Naive thymus-derived CD4-positive, alpha-beta T cell (primary cell): ENCODE data around the gene SYTL4. TPM values are rescaled to one million over a fixed set of nuclear protein-coding genes. Genes with fewer than 3 reads are reported as not detected.

Source experiments
- ATAC-seq: fragments of 150-1000 bp; cut with Tn5 transposase; 2 replicates; pipeline ENCODE4 v1.10.0; 2021; ENCODE audit warnings: mild to moderate bottlenecking, moderate library complexity
- CTCF ChIA-PET: fragments of 350-600 bp; sonication (Branson Sonifier 250); formaldehyde crosslinking; loops from one replicate; lab custom pipeline; 2021; ENCODE audit warnings: antibody characterized with exemption; lab: Charles Lee
- POLR2A ChIA-PET: fragments of 350-600 bp; sonication (Branson Sonifier 250); formaldehyde crosslinking; loops from one replicate; lab custom pipeline; 2021; ENCODE audit warnings: antibody characterized with exemption, inconsistent platforms; lab: Charles Lee
- DNase-seq, 9 donors: peaks; one replicate each; pipeline versions ENCODE4 v3.0.0 to v3.0.0-alpha.2; 2020 to 2022; ENCODE audit warnings: mixed read lengths in 1 of 9
- H3K27ac ChIP-seq: one replicate; pipeline ENCODE4 v1.7.0; 2013; ENCODE audit warnings: mild to moderate bottlenecking, low read depth, low read length, moderate library complexity
- H3K27me3 ChIP-seq, 2 donors: one replicate each; pipeline ENCODE4 v1.7.0; 2013; ENCODE audit warnings: low read length in 2 of 2, mild to moderate bottlenecking in 2 of 2, moderate library complexity in 2 of 2; ENCODE audit not compliant: control insufficient read depth in 2 of 2, insufficient read depth in 2 of 2
- H3K36me3 ChIP-seq, 3 experiments: 1 replicate in 2 of 3; 2 replicates in 1 of 3; pipeline ENCODE4 v1.7.0; 2013; ENCODE audit warnings: low read length in 3 of 3, mild to moderate bottlenecking in 3 of 3, moderate library complexity in 1 of 3; ENCODE audit not compliant: insufficient read depth in 3 of 3, control insufficient read depth in 2 of 3
- H3K4me1 ChIP-seq, 2 donors: one replicate each; pipeline ENCODE4 v1.7.0; 2013; ENCODE audit warnings: low read length in 2 of 2, mild to moderate bottlenecking in 2 of 2, moderate library complexity in 1 of 2; ENCODE audit not compliant: control insufficient read depth in 2 of 2, insufficient read depth in 2 of 2
- H3K4me3 ChIP-seq: 2 replicates; pipeline ENCODE4 v1.7.0; 2013; ENCODE audit warnings: mild to moderate bottlenecking, low read length
- H3K9me3 ChIP-seq, 3 experiments: 1 replicate in 2 of 3; 2 replicates in 1 of 3; pipeline ENCODE4 v1.7.0; 2013; ENCODE audit warnings: low read length in 3 of 3; ENCODE audit not compliant: control insufficient read depth in 2 of 3
- H3K27ac Mint-ChIP-seq, 9 donors: one replicate each; pipeline ENCODE4 v1.8.0; 2020 to 2022; ENCODE audit warnings: mixed read lengths in 9 of 9, mild to moderate bottlenecking in 8 of 9, moderate library complexity in 5 of 9, inconsistent platforms in 2 of 9
- H3K27me3 Mint-ChIP-seq, 5 donors: one replicate each; pipeline ENCODE4 v1.8.0; 2021 to 2022; ENCODE audit warnings: mixed read lengths in 5 of 5, mild to moderate bottlenecking in 1 of 5
- H3K36me3 Mint-ChIP-seq, 5 donors: one replicate each; pipeline ENCODE4 v1.8.0; 2020 to 2022; ENCODE audit warnings: mixed read lengths in 5 of 5, mild to moderate bottlenecking in 3 of 5, inconsistent platforms in 1 of 5
- H3K4me1 Mint-ChIP-seq, 7 donors: one replicate each; pipeline ENCODE4 v1.8.0; 2020 to 2022; ENCODE audit warnings: mixed read lengths in 7 of 7, mild to moderate bottlenecking in 3 of 7, inconsistent platforms in 1 of 7
- H3K4me3 Mint-ChIP-seq, 10 donors: one replicate each; pipeline ENCODE4 v1.8.0; 2020 to 2022; ENCODE audit warnings: mild to moderate bottlenecking in 10 of 10, mixed read lengths in 10 of 10, moderate library complexity in 6 of 10, inconsistent platforms in 2 of 10
- H3K9me3 Mint-ChIP-seq, 11 donors: one replicate each; pipeline ENCODE4 v1.8.0; 2020 to 2022; ENCODE audit warnings: mixed read lengths in 11 of 11, mild to moderate bottlenecking in 4 of 11, inconsistent platforms in 1 of 11, moderate library complexity in 1 of 11
- intact Hi-C, 2 donors: fragments of 100-400 bp; cut with micrococcal nuclease; formaldehyde crosslinking; loops; one replicate each; pipeline ENCODE4 v1.15.1; 2023
- polyA plus RNA-seq, 2 donors: library from polyadenylated mRNA; unstranded; fragments of 300-500 nt; fragmentation: Illumina TruSeq; gene quantifications; one replicate each; pipeline ENCODE4 v1.2.3, GENCODE V29; 2021
- total RNA-seq, 6 experiments: library from RNA in 5 of 6; stranded (reverse) in 5 of 6; gene quantifications; 1 replicate in 5 of 6; 2 replicates in 1 of 6; pipeline ENCODE4 v1.2.3 and lab custom pipeline; 2021 to 2026

The SYTL4 gene
- total and polyA plus RNA-seq, 7 experiments from 2014 or later = 0.39 TPM; not detected in 6

DNA sequence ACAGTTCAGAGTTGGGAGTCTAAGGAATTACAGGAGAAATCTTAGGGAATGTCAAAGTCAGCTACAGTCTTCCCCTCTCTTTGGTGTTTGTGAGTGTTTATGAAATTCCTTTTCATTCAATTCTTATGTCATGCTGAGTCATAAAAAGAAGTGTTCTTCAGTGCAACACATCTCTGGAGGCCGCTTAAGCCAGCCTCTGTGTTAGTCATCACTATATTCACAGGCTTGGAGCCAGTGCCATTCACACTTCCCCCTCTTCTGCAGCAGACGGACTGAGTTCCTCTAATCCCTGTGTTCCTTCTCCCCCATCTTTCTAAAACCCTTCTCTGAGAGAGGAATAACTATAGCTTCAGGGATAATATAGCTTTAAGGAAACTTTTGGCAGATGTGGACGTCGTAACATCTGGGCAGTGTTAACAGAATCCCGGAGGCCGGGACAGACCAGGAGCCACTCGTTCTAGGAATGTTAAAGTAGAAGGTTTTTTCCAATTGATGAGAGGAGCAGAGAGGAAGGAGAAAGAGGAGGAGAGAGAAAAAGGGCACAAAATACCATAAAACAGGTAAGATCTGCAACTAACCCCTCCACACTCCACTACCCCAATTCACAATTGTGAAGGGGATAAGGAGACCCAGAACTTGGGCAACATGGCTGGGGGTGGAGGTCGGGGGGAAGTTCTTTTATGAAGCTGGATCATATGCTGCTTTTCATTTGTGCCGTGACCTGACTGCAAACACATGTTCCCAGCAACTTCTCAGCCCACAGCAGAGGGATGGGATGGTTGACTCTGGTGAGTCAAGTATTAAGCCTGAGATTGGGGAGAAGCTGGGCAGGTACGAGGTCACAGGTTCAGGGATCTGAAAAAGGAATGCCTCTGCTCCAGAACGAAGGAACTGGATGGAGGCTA, 87.7 kb downstream of the SYTL4 start, which contains the start of gene SRPX2:
Gene SRPX2, plus strand, starts transcription at position 244 of the 905 bp plus-strand sequence. CDS start 2,124 bp downstream, outside the sequence.
- H3K36me3 Mint-ChIP-seq = no peaks in the 10 kb centered on the region
- H3K4me1 ChIP-seq = no peaks in the 10 kb centered on the region
- no peaks in the 10 kb centered on the region for H3K9me3 Mint-ChIP-seq
- ATAC-seq (no peak), DNase-seq (no peak)
- H3K9me3 ChIP-seq = no peaks in the 10 kb centered on the region
- ChIA-PET POLR2A (no interaction called here), CTCF (no interaction called here)
- no peak within 1 kb of the TSS for H3K4me3 Mint-ChIP-seq
- intact Hi-C loops = no loop called here
- peaks cover 0 to 2% (median 0%) of the 10 kb centered on the region in 7 donors for H3K4me1 Mint-ChIP-seq
- no peak within 1 kb of the TSS for H3K27ac Mint-ChIP-seq
- H3K4me3 ChIP-seq = no peak within 1 kb of the TSS
- no peak within 1 kb of the TSS for H3K27ac ChIP-seq
- no peaks in the 10 kb centered on the region for H3K36me3 ChIP-seq
- H3K27me3 Mint-ChIP-seq = peaks cover 9 to 26% (median 12%) of the 10 kb centered on the region in 5 donors
- H3K27me3 ChIP-seq = no peaks in the 10 kb centered on the region

DNA sequence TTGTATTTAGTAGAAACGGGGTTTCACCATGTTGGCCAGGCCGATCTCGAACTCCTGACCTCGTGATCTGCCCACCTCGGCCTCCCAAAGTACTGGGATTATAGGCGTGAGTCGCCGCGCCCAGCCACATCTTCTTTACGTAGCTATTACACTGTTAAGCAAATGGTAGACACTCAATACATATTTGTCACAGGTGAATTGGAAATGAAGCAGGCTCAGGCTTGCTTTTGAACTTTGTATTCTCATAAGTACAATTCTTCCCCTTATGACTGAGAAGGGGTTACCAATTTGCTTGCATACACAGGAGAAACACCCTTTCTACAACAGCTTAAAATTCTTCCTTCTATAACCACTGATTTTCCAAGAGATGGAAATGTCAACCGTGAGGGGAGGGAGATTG, 88.7 kb downstream of the SYTL4 start:
- Mint-ChIP-seq H3K36me3 (no peaks in the 10 kb centered on the region), H3K27ac (no peak overlapping the region), H3K9me3 (no peaks in the 10 kb centered on the region), H3K27me3 (peaks cover 9 to 29% (median 12%) of the 10 kb centered on the region in 5 donors), H3K4me3 (no peak overlapping the region), H3K4me1 (peaks cover 0 to 2% (median 0%) of the 10 kb centered on the region in 7 donors)
- no peaks in the 10 kb centered on the region for H3K4me1 ChIP-seq
- CTCF ChIA-PET = no interaction called here
- no peak overlapping the region for H3K4me3 ChIP-seq
- no peak for ATAC-seq
- POLR2A ChIA-PET = no interaction called here
- H3K27ac ChIP-seq = no peak overlapping the region
- intact Hi-C loops = no loop called here
- H3K36me3 ChIP-seq = no peaks in the 10 kb centered on the region
- DNase-seq = no peak
- H3K27me3 ChIP-seq = no peaks in the 10 kb centered on the region
- no peaks in the 10 kb centered on the region for H3K9me3 ChIP-seq

DNA sequence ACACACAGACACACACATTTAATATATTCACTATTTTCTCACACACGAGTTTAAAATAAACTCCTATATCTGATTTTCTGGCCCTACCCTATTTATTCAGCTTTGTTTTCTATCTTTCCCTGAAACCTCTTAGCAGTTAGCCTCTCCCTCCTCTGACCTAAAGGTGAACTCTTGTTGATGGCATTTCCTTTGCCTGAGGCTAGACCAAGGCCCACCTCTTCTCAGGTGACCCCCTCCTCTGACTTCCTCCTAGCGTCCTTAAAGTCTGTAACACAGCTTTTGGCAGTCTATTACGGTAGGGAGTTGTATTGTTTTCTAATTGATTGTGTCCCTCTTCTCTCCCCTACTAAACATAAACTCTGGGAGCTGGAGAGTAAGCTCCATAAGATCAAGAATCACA, 89.6 kb downstream of the SYTL4 start:
- Histone ChIP-seq H3K27ac (no peak overlapping the region), H3K4me3 (no peak overlapping the region), H3K4me1 (no peaks in the 10 kb centered on the region), H3K9me3 (no peaks in the 10 kb centered on the region), H3K36me3 (no peaks in the 10 kb centered on the region), H3K27me3 (no peaks in the 10 kb centered on the region)
- Mint-ChIP-seq H3K27me3 (peaks cover 10 to 29% (median 12%) of the 10 kb centered on the region in 5 donors), H3K4me1 (peaks cover 0 to 2% (median under 1%) of the 10 kb centered on the region in 7 donors), H3K9me3 (no peaks in the 10 kb centered on the region), H3K4me3 (no peak overlapping the region), H3K36me3 (no peaks in the 10 kb centered on the region), H3K27ac (no peak overlapping the region)
- intact Hi-C loops = no loop called here
- CTCF ChIA-PET = no interaction called here
- DNase-seq = no peak
- POLR2A ChIA-PET = no interaction called here
- no peak for ATAC-seq

DNA sequence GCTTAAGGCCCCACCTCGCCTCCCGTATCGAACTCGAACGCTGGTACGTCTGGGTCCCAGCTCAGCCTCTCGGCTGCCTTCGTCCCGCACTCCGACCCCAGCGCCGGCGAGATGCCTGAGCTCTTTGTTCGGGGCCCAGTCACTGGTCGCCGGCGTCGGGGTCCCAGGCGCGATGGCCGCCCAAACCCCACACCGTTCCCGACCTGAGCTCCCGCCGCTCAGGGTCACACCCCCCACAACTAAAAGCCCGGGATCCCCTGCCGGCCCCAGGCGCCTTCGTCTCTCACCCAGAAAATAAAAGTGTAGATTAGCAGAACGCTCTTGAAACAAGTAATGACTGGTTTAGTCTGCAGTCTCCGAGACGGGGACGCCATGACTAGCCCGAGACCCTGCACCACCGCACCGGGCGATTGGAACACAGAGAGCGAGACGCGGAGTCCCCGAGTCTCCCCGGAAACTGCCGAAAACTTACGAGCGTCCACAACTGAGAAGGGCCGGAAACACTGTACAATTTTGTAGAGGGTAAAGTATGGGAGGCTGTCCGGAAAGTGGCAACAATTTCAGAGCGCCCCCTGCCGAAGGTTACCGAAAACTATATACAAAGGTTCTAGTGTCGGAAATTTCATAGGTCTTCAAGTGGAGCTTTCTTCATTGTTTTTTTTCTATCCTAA, 95.5 kb downstream of the SYTL4 start, which contains the start of gene TSPAN6:
Gene TSPAN6, minus strand, starts transcription at position 486 of the 671 bp plus-strand sequence. Its CDS starts 112 bp downstream, at position 374.
- no peaks in the 10 kb centered on the region for H3K9me3 ChIP-seq
- intact Hi-C loops = loop anchor here (1.0 to 5.0 kb wide), 4 partner anchors 124 to 756 kb away; partner anchors contain the start of genes CSTF2 (in 1 of the 2), RPL36A (in 1 of the 2) and TIMM8A (in 1 of the 2)
- DNase-seq (peak; percentile 35 to 81 (median 68)), ATAC-seq (peak; percentile 99)
- H3K27ac ChIP-seq = peak within 1 kb of the TSS; percentile 63
- ChIA-PET POLR2A (interaction anchor here (0.5 to 0.6 kb wide), 2 partner anchors 10 to 47 kb away, joined by 3 to 4 read pairs; no protein-coding TSS in a partner anchor), CTCF (no interaction called here)
- peaks cover 0 to 3% (median 0%) of the 10 kb centered on the region in 11 donors for H3K9me3 Mint-ChIP-seq
- H3K4me1 ChIP-seq = no peaks in the 10 kb centered on the region
- no peaks in the 10 kb centered on the region for H3K36me3 ChIP-seq
- peaks cover 3 to 25% (median 10%) of the 10 kb centered on the region in 5 donors for H3K27me3 Mint-ChIP-seq
- H3K27me3 ChIP-seq = no peaks in the 10 kb centered on the region
- peak within 1 kb of the TSS; percentile 80 to 99 (median 92) for H3K4me3 Mint-ChIP-seq
- H3K36me3 Mint-ChIP-seq = no peaks in the 10 kb centered on the region
- peak within 1 kb of the TSS; percentile 50 for H3K4me3 ChIP-seq
- peaks cover 0 to 21% (median 15%) of the 10 kb centered on the region in 7 donors for H3K4me1 Mint-ChIP-seq
- H3K27ac Mint-ChIP-seq = peak within 1 kb of the TSS in 8 of 9 donors; percentile 50 to 94 (median 88)

DNA sequence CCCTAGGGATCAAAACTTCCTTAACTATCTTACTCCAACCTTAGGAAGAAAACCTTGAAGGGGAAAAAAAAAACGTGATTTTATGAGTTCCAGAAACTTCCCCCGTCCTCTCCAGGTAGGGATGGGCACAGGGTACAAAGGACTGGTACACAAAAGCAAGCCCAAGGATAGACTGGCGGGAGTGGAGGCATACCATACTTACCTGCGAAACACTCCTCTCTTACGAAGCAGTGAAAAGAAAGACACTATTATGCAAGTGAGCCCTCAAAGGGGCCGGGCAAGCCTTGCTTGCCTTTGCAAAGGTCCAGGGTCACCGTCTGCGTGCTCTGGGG, 96.0 kb downstream of the SYTL4 start:
- DNase-seq (peak in 1 of 9 donors; percentile 1), ATAC-seq (no peak)
- no peaks in the 10 kb centered on the region for H3K27me3 ChIP-seq
- intact Hi-C loops = loop anchor here (1.0 to 5.0 kb wide), 4 partner anchors 124 to 756 kb away; partner anchors contain the start of genes CSTF2 (in 1 of the 2), RPL36A (in 1 of the 2) and TIMM8A (in 1 of the 2)
- peaks cover 0 to 25% (median 8%) of the 10 kb centered on the region in 5 donors for H3K27me3 Mint-ChIP-seq
- H3K4me1 Mint-ChIP-seq = peaks cover 0 to 21% (median 15%) of the 10 kb centered on the region in 7 donors
- no peaks in the 10 kb centered on the region for H3K36me3 ChIP-seq
- no peak overlapping the region for H3K4me3 ChIP-seq
- H3K4me1 ChIP-seq = no peaks in the 10 kb centered on the region
- H3K9me3 ChIP-seq = no peaks in the 10 kb centered on the region
- H3K36me3 Mint-ChIP-seq = no peaks in the 10 kb centered on the region
- ChIA-PET CTCF (no interaction called here), POLR2A (no interaction called here)
- peak overlapping the region; percentile 63 for H3K27ac ChIP-seq
- peak overlapping the region in 9 of 10 donors; percentile 80 to 99 (median 93) for H3K4me3 Mint-ChIP-seq
- H3K27ac Mint-ChIP-seq = peak overlapping the region in 3 of 9 donors; percentile 31 to 93 (median 80)
- H3K9me3 Mint-ChIP-seq = peaks cover 0 to 3% (median 0%) of the 10 kb centered on the region in 11 donors

DNA sequence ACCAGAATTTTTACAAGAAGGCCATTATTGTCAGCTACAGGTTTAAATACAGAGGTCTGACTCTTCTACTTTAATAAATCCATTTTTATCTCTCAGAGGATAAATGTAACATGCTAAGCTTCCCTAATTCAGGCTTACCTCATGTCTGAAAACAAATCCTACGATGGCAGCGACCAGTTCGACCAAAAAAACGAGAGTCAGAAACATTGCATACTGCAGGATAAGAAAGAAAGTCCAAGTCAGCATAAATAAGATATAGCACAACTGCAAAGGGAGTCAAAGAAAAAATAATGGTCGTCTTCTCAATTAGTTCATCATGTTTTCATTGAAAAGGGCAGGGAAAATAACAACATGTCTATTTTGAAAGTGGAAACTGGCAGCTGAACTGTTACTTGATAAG, 96.9 kb downstream of the SYTL4 start:
- H3K4me3 Mint-ChIP-seq = peak overlapping the region in 2 of 10 donors; percentile 49 to 93
- no peak for DNase-seq
- ChIA-PET CTCF (no interaction called here), POLR2A (no interaction called here)
- H3K36me3 Mint-ChIP-seq = peaks cover 0 to 6% (median 0%) of the 10 kb centered on the region in 5 donors
- no peaks in the 10 kb centered on the region for H3K9me3 ChIP-seq
- intact Hi-C loops = loop anchor here in 1 of 2 donors (5.0 kb wide), 1 partner anchor 757 kb away; the partner anchor contains the start of gene RPL36A
- H3K27ac ChIP-seq = no peak overlapping the region
- no peak overlapping the region for H3K4me3 ChIP-seq
- H3K27me3 ChIP-seq = no peaks in the 10 kb centered on the region
- peak overlapping the region in 1 of 9 donors; percentile 28 for H3K27ac Mint-ChIP-seq
- peaks cover 0 to 3% (median 0%) of the 10 kb centered on the region in 11 donors for H3K9me3 Mint-ChIP-seq
- peaks cover 0 to 21% (median 15%) of the 10 kb centered on the region in 7 donors for H3K4me1 Mint-ChIP-seq
- H3K36me3 ChIP-seq = no peaks in the 10 kb centered on the region
- H3K4me1 ChIP-seq = no peaks in the 10 kb centered on the region
- H3K27me3 Mint-ChIP-seq = peaks cover 0 to 24% (median 8%) of the 10 kb centered on the region in 5 donors
- no peak for ATAC-seq
